Measurements from ENCODE around the gene COL17A1.

Gene COL17A1

DNA sequence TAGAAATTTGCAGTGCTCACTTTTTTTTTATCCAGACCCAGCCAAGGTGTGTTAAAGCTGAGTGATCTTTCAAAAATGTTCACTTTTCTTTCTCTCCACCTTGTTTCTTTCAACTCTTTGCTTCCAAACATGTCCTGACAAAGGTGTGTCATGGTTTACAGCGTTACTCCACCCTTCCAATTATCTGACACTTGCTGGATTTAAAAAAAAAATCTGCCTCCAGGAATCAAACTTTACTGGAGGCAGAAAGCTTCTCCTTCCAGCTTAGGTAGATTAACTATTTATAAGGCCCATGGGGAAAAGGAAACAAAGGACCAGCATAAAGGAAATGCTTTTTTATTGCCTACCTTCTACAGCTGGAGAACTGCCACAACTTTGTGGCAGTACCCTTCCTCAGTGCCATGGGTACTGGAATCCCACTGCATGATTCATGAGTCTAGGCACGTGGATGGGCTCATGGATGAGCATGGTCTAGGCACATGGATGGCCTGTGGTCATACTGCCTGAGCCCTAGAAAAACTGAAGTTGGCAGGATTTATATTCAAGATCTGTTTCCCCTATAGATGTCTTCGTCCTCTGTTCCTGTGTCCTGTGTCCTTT lies at the start of gene COL17A1:
COL17A1 (minus strand) TSS at position 80 of the 600 bp plus-strand sequence. CDS start 5,207 bp downstream, outside the sequence.
- DNase-seq: no peak

DNA sequence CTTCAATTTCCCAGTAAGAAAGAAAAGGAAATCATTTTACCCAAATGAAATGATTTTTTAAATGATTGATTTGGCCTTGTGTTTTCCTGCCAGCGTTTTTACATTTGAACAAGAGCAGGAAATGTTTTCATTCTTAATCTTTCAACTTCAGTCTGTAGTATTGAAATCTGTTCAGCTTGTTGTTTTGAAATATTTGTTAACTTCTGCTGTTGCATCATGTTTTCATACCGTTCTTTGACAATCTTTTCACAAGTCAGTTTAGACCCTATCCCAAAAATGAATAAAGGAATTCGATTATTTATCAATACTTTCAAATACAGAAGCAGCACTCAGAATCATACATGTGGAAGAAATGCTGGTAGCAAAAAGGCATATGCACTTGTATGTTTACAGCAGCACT lies 44.4 kb upstream of the COL17A1 start:
- DNase-seq: no peak

DNA sequence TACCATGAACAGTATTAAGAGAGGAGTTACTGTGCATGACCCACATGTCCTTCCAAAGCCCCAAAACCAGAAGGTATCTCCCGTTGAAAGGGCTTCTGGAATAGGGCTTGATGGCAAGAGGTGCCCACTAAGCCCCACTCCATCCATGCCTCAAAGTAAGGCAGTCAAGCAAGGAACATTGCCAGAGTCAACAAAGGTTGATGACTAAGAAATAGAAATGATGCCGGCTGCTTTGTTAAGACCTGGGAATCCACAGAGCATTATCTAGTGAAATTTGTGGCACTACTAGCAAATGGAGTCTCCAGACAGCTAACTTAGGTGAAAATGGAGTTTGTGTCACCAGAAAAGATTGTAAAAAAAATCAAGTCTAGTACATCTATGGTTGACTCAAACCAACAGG lies 42.5 kb upstream of the COL17A1 start:
- DNase-seq: no peak

DNA sequence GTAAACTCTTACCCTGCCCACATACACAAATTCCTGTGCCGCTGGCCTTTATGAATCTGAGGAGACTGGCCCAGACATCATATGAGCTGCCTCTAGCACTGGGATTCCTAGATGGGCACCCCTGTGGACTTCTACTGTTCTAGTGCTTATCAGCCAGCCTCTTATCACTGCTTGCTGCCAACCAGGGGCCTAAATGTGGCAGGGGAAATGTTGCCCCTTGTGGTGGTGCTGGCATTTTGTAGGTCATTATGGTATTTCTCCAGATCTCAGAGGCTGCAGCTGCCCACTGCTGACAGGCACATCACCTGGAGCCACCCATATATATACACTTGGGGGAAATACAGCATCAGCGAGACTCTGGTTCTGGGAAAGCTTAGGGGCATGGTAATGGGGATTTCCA lies 41.7 kb upstream of the COL17A1 start:
- no peak for DNase-seq

DNA sequence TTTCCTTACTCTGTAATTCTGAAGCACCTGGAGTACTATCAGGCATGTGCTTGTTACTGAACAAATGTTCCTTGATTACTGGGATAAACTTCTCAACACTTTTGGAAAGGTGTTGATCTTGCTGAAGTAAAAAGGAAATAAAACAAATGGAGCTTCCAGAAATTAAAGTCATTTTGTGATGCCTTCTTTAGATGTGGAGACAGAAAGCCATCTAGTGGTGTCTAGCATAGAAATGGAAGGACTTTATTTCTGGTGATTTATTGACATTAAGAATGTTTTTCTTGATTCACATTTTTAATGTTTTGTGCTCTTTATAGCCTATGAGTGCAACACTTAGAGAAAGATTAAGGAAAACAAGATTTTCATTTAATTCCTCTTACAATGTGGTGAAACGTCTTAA lies 37.7 kb upstream of the COL17A1 start:
- no peak for DNase-seq

DNA sequence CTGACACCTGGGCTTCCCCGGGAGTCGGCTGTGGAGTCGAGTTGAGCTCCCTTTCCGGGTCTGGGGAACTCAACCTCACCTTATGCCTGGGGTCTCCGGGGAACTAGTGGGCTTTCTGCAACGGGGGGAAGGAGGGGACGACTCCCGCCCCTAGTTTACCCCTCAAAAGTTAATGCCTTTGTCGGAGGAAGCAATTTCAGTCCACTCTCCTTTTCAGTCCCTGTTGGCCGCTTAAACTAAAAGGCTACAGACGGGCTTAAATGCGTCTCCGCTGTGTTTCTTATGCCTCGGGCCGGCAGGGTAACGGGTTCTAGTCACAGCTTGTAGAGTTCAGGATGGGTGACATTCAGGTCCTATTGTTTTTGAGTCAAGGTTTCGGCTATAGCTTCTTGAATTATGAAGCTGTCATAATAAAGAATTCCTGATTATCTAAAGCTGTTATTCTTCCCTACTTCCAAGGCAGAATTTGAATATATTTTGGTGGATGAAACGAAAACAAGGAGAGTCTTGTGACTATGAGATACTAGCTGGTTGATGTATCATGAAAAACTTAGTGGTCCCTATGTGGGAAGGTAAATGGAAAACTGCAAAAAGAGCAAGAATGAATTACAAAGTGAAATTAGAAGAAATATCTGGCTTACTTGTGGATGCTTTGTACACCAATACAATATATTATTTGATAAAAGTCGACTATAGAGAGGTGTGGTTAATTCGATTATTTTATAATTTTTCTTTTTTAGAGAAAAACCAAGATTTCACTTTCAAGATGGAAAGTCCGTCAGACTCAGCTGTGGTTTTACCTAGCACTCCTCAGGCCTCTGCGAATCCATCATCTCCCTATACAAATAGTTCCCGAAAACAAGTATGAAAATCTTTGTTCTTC lies 36.8 kb upstream of the COL17A1 start:
- DNase-seq: no peak

DNA sequence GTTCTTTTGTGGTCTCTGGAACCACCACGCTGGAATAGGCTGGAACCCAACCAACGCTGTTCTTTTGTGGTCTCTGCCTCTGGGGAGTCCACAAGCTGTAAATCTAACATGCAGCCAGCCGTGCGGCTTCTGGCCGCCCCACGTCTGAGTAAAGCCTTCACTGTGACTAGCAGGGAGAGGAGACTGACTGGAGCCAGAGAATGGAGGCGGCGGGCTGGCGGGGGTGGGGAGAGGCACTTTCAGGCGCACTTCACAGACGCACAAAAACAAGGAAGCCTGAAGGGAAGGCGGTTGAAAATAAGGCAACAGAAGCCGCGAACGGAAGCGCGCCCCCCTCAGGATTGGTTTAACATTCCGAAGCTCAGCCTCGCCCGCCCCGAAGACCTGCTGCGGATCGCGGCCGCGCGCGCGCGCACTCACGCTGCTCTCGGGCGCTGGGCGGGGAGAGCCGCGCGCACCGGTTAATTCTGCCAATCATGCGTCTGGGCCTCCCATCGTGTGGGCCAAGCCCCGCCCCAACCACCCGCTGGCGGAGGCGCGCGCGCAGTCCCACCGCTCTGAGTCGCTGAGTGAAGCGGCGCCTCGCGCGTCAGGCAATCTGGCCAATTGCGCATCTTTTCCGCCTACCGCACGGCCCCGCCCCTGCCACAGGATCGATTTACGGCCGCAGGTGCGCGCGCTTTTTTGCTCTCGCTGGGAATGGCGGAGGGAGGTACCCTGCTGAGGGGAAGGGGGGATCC lies 36.0 kb upstream of the COL17A1 start, which contains the start of gene SFR1:
SFR1 (plus strand) TSS at position 687 of the 740 bp plus-strand sequence; CDS start at position 700, 13 bp downstream.
- DNase-seq: peak; percentile 89

DNA sequence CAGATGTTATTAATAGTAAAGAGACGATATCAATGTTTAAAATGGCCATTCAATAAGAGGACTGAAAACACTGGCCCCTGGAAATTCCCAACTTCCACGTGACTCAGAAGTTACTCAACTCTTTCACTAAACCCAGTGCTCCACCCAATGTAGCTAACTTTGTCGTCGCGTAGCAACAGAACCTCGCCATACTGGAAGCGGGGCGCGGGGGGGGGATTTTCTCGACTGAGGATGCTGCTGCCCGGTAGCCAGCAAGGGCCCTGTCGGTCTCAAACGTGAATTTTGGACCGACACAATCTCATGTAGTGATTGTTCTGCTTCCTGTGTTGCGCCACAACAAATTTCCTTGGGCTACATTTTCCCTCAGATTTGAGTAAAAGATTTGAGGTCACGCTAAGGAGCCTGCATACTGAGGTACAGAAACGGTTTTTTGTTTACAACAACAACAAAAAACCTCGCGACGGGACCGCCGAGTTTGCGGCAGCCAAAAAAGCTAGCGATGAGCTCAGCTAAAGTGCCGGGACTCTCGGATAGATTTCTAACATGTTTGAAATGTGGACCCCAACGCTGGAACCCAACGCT lies 35.3 kb upstream of the COL17A1 start:
- peak; percentile 17 for DNase-seq

DNA sequence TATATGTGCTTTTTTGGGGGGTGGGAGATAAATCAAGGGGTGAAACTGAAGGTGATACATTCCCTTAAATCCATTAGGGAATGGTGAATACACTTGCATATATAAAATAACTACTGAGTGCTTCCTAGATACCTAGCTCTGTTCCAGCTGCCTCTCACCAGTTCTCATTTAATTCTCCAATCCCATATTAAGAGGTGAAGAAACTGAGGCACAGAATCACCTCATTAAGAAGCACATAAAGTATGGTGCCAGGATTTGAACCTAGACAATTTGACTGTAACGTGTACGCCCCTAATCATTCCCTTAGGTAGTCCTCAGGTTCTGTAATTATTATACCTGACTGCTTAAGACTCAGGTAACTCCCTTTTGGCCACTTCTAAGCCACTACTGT lies 34.8 kb upstream of the COL17A1 start:
- DNase-seq: no peak

DNA sequence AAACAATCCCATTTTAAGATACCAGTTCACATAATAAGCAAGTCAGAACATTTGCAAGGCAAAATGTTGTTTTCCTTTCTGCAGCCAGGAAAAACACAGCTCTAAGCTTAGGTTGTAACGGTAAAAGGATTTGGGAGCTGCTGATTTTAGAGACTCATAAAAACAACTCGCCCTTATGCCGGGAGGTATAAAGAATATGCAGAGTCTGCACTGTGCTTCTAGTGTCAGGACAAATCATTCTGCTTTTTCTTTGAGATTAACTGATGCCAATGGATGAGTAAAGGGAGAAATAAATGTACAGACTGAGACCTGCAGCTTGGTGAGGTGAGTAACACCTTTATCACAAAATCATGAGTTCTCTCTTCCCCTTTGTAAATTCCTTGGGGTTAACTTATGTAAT lies 34.3 kb upstream of the COL17A1 start:
- DNase-seq: no peak

DNA sequence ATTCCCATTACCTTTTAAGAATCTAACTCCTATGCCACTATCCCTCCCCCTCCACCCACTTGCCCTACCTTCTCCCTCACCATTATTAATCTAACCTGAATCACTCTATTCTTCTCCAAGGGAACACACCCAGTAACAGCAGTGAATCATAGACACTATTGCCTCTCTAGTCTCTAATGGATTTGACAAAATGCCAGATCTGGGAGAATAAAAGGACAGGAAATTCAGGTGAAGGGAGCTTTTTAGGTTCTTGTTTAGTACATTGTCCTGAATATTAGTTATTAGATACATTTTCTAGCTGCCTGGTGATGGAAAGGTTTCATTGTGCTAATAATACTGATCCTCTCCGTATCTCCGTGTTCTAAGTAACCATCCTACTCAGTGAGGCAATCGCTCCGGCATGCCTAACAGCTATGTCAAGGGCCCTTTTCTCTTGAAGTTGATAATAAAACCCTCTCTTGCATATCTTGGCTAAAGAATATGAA lies 32.2 kb upstream of the COL17A1 start:
- DNase-seq: no peak

DNA sequence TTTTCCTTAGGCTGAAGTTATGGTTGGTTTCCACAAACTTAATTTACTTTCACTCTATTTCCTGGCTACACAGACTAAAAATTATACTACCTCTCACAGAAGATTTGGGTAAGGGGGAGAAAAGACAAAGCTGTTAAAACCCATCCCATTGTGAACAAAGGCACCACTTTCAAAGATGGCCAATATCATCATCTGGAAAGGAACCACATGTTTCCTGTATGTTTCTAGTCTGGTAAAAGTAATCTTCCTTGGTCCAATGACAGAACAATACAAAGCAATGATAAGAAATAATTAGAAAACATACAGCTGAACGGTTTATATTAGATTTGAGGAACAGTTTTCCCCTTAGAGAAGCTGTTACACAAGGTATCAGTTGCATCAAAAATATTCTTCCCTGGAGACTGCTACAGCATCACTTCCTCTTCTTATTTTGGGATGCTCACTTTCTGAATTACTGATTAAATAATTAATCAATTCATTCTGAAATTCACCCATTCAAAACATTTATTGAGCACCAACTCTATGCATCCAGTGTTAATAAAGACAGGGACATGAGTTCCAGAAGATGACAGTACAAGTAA lies 27.8 kb upstream of the COL17A1 start:
- DNase-seq: no peak

DNA sequence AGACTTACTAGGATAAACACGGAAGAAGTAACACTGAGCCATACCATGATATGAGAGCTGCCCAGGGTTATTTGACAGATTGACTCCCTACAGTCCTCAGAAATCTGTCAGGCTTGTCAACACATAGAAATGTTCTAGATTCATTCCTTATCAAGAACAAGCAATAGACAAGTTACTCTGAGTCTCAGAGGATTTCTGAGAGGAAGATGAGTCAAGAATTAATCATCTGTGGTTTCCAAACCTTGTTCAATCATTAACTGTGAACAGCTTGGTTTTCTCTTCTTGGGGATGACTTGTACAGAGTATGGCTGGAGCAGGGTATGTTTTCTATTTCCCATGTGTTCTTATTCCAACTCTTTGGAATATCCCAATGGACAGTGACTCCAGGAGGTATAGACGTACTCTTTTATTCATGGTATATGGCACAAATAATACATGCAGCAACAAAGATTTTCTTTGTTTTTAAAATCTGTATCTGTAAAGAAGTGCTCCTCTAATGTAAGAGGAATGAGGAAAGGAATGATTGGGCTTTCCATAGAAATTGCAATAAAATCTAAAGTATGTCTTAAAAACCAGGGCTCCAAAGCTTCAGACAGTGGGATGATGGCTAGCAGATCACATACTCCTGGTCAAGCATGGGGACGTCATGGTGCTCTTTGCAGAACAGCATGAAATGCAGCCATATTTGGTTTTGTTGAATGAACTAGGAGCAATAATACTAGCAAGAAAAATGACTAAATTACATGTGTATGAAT lies 24.4 kb upstream of the COL17A1 start:
- DNase-seq: no peak

DNA sequence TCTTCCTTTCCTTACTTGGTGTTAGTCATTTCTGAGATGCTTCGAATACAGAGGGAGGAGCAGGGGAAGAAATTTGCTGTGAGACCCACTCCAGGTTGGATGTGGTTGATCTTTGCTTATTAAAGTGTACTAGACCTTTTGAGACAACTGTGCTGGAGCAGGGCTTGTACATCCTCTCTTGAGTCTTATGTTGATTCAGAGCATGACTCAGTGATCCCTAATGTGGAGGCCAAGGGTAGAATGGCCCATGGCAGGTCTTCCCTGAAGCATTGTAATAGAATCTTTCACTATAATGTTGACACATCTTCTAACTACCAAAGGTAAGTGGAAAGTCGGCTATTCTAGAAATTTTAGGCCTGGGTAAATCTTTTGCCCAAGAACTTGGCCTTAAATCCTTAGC lies 19.2 kb upstream of the COL17A1 start:
- no peak for DNase-seq

DNA sequence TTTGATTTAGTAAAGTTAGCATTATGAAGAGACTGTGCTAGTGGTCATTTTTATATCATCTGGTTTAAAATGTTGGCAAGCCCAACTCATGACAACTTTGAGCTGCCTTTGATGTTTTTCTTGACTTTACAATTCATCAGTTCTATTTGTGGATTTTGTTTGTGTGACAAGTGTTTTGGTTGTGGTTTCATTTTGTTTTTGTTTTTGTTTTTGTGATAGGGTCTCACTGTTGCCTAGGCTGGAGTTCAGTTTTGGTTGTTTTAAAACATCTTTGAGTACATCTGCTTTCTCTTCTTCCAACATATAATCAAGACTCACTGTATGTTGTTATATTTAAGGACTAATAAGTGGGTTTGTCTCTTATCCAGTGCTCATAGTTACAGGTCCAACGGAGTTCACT lies 18.7 kb upstream of the COL17A1 start:
- no peak for DNase-seq

DNA sequence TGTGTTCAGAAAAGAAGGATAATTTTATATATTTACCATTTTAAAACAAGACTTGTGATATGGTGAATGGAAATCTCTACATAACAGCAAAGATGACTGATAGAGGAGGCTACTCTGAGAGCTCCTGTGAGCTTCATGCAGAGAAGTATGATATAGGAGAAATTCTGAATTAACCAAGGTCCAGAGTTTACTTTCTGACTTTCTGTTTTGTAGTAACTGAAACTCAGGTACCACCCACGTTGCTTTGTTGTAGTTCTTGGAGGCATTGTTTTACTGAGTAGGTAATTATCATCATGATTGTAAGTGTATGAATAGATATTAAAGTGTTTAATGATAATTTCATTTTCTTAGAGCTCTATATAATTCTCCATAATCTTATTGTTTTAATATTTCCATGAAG lies 18.3 kb upstream of the COL17A1 start:
- no peak for DNase-seq

DNA sequence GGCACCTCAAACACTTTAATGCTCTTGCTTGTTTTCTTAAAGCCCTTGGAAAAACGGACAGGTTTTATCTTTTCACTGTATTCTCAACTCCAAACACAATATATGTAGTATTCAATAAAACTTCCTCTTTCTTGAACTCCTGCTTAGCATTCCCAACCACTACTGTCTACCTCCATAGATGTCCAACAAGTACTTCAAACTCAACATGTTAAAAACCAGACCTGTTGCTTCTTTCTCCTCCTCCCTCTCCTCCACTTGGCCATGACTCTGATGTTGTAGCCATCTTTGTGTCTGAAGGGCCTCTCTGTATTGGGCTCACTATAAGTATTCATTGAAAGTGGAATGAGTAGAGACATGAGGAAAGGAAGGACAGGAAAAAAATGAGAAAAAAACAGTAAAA lies 16.2 kb upstream of the COL17A1 start:
- DNase-seq: no peak

DNA sequence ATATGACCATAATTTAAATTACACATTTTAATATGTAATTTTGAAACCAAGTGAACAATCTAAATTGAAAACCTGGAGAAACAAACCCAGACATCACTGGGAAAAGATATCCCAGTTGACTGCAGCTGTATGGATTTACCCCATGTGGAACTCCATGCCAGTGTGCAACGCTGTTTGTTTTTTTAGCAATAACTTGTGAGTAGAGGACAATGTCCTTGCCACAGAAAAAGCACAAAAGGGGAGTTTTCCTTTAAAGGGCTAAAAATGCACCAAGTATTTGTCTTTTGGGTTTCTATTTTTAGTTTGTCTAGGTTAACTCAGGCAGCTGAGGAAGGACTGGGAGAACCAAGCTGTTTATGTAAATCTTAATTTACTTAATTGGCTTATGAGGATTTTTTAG lies 15.1 kb upstream of the COL17A1 start:
- no peak for DNase-seq

DNA sequence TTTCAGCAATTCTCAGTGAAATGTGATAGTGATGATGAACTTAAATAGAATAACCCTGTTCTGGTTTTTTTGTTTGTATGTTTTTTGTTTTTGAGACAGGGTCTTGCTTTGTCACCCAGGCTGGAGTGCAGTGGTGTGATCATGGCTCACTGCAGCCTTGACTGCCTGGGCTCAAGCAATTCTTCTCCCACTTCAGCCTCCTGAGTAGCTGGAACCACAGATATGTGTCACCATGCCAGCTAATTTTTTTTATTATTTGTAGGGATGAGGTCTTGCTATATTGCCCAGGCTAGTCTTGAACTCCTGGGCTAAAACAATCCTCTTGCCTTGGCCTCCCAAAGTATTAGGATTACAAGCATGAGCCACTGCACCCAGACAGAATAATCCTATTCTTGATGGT lies 14.3 kb upstream of the COL17A1 start:
- no peak for DNase-seq

DNA sequence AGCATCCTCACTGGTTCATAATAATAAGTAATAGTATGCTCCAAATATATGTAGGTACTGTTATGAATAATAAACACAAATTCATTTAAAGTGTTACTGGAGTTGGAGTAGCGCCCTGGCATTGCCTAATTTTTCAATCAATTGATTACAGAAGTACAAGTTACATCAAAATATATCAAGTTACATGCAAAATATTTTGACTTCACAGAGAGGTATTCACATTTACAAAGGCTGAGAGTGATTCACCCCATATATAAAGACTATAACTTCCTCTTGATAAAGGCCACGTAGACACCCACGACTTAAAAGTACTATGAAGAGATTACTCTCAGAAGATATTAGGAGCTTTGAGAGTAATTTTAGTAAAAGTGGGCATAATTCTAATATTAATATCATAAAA lies 13.6 kb upstream of the COL17A1 start:
- DNase-seq: no peak

DNA sequence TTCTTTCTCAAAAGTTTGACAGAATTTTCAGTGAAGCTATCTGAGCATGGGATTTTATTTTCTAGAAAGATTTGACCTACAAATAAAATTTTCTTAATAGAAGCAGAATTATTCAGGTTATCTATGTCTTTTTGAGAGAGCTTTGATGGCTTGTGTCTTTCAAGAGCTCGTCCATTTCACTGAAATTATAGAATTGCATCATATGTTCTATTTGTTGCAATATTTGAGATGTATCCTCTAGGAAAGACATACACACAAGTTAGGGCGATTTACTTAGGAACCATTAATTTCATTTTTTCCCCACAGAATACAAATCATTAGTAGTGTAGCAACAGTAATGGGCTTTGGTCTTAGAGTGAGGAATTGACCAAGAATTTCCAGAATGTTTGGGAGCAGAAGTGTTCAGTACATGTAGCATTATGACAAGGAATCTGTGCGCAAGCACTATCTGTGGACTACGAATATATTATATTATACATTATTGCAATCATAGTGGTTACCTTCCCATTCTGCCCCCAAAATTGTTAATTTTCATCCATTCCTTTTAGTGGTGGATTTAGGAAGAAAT lies 12.8 kb upstream of the COL17A1 start:
- DNase-seq: no peak

DNA sequence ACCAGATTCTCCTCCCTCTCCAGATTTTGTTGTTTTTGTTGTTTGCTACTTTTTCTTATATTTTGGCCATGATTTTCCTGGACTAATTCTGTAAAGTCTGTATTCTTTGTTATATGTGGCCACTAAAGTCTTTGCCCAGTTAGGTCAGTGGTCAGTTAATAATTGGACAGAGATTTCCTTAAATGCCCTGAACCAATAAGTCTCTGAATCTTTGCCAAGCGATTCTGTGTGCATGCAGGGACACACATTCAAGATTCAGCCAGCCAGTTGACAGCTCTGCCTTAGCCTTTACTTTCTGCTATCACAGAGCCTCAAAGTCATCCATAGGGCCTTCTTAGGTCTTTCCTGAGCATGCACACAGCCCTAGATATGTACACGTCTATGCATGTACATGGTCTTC lies 11.0 kb upstream of the COL17A1 start:
- no peak for DNase-seq
